ENCODE measurements around the gene IFNL4. TPM values are rescaled to one million over a fixed set of nuclear protein-coding genes. Genes with fewer than 3 reads are reported as not detected.
A peak's percentile ranks its signal among the peaks of the same experiment; 100 is the strongest.
"Not testable (repeated sequence)": the region's sequence is repeated elsewhere in the genome, so short reads cannot be mapped to it uniquely, and the experiment has no call there.

Gene IFNL4
- total RNA-seq, 4 donors from 2014 or later, result not detected

DNA sequence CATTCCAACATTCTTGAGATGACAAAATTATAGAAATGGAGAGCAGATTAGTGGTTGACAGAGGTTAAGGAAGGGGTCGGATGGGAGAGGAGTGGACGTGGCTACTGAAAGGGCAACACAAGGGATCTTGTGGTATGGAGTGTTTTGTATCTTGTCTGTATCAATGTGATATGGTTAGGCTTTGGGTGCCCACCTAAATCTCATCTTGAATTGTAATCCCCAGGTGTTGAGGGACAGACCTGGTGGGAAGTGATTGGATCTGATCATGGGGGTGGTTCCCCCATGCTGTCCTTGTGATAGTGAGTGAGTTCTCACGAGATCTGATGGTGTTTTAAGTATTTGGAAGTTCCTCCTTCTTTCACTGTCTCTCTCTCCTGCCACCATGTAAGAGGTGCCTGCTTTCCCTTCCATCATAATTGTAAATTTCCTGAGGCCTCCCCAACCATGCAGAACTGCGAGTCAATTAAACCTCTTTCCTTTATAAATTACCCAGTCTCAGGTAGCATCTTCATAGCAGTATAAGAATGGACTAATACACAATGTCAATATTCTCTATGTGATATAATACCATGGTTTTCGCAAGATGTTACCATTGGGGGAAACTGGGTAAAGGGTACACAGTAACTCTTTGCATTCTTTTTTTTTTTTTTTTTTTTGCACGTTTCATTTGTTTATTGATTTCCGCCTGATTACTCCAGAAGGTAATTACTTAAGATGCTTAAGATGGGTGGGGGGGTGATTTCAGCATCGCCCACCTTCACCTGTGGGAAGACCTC lies 4.9 kb upstream of the IFNL4 start:
- TF ChIP-seq, protein P1, sequence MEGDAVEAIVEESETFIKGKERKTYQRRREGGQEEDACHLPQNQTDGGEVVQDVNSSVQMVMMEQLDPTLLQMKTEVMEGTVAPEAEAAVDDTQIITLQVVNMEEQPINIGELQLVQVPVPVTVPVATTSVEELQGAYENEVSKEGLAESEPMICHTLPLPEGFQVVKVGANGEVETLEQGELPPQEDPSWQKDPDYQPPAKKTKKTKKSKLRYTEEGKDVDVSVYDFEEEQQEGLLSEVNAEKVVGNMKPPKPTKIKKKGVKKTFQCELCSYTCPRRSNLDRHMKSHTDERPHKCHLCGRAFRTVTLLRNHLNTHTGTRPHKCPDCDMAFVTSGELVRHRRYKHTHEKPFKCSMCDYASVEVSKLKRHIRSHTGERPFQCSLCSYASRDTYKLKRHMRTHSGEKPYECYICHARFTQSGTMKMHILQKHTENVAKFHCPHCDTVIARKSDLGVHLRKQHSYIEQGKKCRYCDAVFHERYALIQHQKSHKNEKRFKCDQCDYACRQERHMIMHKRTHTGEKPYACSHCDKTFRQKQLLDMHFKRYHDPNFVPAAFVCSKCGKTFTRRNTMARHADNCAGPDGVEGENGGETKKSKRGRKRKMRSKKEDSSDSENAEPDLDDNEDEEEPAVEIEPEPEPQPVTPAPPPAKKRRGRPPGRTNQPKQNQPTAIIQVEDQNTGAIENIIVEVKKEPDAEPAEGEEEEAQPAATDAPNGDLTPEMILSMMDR (IDR thresholded peaks at IDR 0.05), result no peak
- ATAC-seq (ENCODE audit: low FRiP score), result no peak
- no peak for DNase-seq (ENCODE audit: low spot score)

DNA sequence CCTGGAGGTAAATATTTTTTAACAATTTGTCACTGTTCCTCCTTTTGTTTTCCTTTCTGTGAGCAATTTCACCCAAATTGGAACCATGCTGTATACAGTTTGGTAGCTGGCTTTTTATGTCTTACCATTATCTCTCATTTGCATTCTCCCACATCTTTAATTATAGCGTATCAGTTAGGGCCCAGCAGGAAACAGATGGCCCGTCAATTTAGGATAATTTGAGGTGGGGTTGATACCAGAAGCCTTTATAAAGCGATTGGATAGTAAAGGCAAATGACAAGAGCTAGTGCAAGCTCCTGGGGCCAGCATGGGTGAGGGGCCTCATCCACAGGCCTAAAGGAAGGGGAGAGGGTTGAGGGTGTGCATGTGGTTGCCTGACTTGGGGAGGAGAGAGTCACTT lies 3.8 kb upstream of the IFNL4 start:
- DNase-seq (ENCODE audit: low spot score), result no peak
- TF ChIP-seq, protein P1 (IDR thresholded peaks at IDR 0.05), result no peak
- no peak for ATAC-seq (ENCODE audit: low FRiP score)

DNA sequence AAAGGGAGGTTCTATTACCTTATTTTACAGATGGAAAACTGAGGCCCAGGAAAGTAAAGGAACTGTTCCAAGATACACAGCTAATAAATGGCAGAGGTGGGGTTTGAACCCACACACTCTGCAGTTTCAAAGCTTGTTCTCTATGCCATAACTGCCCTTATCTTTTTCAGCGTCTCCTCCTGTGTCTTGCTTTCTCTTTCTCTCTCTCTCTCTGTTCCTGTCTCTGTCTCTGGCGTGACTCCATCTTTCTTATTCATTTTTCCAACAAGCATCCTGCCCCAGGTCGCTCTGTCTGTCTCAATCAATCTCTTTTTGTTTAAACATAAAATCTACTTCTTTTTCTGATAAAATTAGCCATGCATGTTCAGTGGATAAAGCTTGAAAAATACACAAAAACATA lies 3.2 kb upstream of the IFNL4 start:
- ATAC-seq (ENCODE audit: low FRiP score), result no peak
- TF ChIP-seq, protein P1 (IDR thresholded peaks at IDR 0.05), result no peak
- DNase-seq (ENCODE audit: low spot score), result no peak

DNA sequence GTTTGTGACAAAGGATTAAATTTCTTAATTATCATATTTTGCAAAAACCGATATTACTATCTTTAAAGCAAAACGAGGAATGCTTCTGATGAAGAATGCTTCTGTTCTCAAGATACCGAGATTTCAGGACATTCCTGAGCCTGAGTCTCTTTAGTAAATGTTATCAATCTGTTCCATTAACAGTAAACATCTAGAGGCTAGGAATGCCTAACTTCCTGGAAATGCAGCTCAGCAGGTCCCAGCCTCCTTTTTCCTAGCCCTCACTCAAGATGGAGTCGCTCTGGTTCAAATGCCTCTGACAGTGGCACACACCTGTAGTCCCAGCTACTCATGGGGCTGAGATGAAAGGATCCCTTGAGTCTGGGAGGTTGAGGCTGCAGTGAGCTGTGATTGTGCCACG lies 2.4 kb upstream of the IFNL4 start:
- TF ChIP-seq, protein P1 (IDR thresholded peaks at IDR 0.05), result no peak
- no peak for DNase-seq (ENCODE audit: low spot score)
- ATAC-seq (ENCODE audit: low FRiP score), result no peak

DNA sequence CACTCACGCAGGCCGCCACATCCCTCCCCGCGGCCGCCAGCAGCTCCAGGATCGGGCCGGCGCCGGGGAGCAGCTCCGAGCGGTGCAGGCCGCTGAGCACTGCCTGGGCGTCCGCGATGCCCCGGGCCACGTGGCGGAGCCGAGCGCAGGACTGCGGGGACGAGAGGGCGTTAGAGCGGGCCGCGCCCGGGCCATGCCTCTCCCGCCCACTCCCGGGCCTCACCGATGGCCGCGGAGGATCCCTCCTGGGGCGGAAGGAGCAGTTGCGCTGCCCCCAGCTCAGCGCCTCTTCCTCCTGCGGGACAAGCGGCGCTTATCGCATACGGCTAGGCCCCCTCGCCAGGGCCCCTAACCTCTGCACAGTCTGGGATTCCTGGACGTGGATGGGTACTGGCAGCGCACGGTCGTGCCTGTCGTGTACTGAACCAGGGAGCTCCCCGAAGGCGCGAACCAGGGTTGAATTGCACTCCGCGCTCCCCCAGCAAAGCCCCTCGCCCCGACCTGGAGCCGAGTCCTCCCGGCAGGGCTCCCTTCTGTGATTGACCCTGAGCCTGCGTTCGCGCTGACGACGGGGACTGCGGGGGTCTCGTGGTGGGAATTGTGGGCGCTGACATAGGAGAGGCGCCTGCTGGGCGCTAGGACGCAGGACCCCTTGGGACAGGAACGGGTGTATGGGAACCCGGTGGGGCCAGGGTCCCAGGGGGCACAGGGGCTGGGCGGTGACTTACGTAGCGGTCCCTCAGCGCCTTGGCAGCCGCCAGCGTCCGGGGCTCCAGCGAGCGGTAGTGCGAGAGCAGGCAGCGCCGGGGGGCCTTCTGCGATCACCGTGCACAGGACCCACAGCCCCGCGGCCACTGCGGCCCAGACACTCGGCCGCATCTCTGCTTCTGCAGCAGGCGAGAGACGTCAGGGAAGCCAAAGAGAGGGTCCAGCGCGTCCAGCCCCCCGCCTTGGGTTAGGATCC lies 673 bp downstream of the IFNL4 start:
- TF ChIP-seq, protein P1 (IDR thresholded peaks at IDR 0.05), result no peak
- ATAC-seq (ENCODE audit: low FRiP score), result peak; percentile 74
- DNase-seq (ENCODE audit: low spot score), result no peak

DNA sequence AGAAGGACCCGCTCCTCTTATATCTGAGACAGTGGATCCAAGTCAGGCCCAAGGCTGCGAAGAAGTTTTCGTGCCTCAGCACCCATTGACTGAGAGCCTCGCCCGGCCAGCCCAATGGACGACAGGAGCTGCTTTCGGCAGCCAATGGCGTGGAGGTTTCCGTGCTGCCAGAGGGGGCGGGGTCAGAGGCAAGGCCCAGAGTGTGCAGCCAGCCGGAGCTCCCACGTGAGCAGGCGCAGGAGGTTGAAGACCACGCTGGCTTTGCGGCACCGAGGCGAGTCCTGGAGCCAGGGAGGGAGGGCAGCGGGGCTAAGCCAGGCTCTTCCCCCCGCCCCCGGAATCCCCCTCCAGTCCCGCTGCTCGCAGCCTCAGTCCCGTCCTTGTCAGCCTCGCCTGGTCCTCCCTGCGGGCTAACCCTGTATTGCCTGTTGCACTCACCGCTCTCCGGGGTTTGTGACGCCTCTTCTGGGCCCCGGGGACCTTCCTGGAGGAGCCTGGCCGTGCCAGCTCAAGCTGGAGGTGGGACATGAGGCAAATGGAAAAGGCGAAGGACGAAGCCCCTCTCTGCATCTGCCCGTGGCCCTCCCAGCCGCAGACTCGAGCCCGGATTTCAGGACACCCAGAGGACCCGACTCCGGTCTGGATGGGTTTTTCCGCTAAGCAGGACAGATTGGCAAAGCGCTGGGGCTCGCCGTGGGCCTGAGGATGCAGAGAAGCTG lies 1.5 kb downstream of the IFNL4 start:
- TF ChIP-seq, protein P1 (IDR thresholded peaks at IDR 0.05), result no peak
- ATAC-seq (ENCODE audit: low FRiP score) (peak; percentile 46), DNase-seq (ENCODE audit: low spot score) (no peak)

DNA sequence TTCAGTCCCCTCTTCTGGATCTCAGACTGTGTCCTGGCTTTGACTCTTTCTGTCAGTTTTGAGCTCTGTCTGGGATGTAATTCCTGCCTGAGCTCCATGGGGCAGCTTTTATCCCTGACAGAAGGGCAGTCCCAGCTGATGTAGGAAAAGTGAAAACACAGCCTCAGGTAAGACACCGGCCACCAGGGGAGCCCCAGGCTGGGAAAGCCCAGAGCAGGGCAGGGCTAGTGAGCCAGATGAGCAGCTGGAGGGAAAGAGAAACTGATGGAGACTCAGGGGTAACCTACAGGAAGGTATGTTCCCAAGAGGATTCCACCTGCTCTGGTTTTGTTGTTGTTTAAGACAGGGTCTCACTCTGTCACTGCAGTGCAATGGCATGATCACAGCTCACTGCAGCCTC lies 3.5 kb downstream of the IFNL4 start:
- not testable (repeated sequence) for DNase-seq (ENCODE audit: low spot score); ATAC-seq (ENCODE audit: low FRiP score)

DNA sequence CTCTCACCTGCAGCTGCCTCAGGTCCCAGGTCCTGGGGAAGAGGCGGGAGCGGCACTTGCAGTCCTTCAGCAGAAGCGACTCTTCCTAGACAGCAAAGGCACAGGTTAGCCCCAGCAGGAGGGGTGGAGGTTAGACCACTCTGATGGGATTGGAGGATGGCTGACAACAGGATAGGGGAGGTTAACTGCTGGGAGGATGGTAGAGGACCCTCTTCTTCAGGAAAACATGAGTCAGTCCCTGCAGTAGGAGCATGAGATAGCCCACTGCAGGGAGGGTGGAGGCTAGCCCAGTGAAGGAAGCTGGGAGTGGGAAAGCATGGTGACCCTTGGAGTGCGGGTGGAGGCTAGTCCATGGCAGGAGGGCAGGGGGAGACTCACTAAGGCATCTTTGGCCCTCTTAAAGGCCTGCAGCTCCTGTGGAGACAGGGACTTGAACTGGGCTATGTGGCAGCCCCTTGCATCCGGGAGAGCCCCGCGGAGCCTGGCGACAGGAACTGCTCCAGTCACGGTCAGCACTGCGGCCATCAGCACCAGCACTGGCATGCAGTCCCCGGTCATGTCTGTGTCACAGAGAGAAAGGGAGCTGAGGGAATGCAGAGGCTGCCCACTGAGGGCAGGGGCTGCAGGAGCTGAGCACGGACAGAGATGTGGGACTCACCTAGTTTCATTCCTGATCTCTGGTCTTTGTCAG lies 4.1 kb downstream of the IFNL4 start, which contains the start of gene IFNL3:
IFNL3 (minus strand) TSS at position 597 of the 691 bp plus-strand sequence; CDS start at position 558, 39 bp downstream.
- not testable (repeated sequence) for ATAC-seq (ENCODE audit: low FRiP score); DNase-seq (ENCODE audit: low spot score)

DNA sequence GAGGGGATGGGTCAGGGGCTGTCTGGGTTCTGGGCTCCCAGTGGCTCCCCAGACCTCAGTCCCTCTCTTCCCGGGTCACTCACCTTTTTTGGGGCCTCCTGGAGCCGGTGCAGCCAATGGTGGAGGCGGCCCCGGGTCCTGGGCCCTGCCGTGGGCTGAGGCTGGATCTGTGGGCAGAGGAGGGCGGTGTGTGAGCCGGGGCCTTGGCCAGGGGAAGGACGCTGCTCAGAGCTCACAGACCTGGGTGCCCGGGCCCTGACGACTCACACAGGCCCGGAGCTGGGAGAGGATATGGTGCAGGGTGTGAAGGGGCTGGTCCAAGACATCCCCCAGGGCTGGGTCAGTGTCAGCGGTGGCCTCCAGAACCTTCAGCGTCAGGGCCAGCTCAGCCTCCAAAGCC lies 4.9 kb downstream of the IFNL4 start:
- not testable (repeated sequence) for DNase-seq (ENCODE audit: low spot score); ATAC-seq (ENCODE audit: low FRiP score)
